DMS114 treated with DMSO at 0.1 percent for 48 hours (cell line): ENCODE data around the gene ALG11.

Experiments used
- DNase-seq: peaks from one replicate; lab custom pipeline; 2025; ENCODE audit not compliant: unreplicated experiment; lab: John Stamatoyannopoulos, UW

ALG11 gene

GRCh38 chr13:51997186-51997585, 15.0 kb upstream of the ALG11 start:
- DNase-seq = no peak

- no peak for DNase-seq
These were observed 14.4 kb upstream of the ALG11 start for GRCh38 chr13:51997641-51998330.

- DNase-seq = no peak
These were observed 13.3 kb upstream of the ALG11 start for GRCh38 chr13:51998723-51999509.

DNA sequence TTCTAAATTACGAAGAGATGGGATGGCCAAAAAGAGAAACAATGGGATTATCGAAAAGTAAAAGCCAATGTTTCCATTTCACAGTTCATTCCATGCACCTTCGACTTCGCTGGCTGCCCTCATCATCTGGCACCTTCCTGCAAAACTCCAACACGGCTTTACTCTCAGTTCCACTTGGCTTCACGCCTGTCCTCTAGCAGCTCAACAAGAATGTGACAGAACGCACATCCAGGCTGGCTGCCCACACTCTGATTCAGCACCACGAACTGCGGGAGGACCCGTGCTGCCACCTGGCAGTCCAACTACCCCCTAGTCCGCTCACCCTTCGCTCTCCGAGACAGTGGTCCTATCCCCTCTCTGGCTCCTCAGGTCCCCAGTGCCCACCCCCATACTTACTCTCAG, 12.7 kb upstream of the ALG11 start:
- DNase-seq = no peak

GRCh38 chr13:51999921-52000320, 12.3 kb upstream of the ALG11 start:
- DNase-seq = no peak

DNA sequence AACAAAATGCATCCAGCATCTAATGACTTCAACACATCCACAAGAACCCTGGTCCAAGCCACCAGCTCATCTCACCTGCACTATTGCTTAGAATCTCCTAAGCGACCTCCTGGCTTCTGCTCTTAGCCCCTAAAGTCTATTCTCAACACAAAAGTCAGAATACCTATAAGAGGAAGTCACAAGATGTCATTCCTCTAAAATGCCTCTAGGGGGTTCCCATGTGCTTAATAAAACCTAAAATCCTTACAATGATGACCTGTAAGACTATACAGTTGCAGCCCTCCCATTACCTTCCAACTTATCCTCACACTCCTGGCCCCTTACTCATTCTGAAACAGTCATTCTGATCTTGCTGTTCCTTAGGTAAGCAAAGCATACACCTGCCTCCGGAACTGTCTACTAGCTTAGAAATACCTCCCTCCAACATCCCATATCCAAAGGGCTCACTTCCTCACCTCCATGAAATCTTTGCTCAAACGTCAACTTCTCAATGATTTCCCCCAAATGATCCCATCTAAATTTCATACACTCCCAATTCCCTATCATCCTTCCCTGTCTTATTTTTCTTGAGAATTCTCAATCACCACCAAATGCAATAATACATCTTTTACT, 11.0 kb upstream of the ALG11 start:
- DNase-seq = peak; percentile 3

GRCh38 chr13:52002361-52002760, 9.8 kb upstream of the ALG11 start:
- DNase-seq = no peak

DNA sequence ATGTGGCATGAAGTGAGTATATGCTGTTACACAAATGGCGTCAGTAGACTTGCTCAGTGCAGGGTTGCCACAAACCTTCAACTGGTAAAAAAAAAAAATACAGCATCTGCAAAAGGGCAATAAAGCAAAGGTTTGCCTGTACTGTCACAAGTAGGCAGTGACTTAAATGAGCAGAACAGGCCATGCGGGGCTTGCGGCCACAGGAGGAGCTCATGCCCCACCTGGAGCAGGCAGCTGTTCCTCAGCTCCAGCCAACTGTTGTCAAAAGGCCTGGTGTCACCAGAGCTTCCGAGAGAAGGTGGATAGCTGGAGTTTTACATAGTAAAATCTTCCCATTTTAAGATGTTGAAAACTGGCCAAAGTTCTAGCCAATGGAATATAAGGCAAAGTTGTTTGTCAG, 8.7 kb upstream of the ALG11 start:
- no peak for DNase-seq

DNA sequence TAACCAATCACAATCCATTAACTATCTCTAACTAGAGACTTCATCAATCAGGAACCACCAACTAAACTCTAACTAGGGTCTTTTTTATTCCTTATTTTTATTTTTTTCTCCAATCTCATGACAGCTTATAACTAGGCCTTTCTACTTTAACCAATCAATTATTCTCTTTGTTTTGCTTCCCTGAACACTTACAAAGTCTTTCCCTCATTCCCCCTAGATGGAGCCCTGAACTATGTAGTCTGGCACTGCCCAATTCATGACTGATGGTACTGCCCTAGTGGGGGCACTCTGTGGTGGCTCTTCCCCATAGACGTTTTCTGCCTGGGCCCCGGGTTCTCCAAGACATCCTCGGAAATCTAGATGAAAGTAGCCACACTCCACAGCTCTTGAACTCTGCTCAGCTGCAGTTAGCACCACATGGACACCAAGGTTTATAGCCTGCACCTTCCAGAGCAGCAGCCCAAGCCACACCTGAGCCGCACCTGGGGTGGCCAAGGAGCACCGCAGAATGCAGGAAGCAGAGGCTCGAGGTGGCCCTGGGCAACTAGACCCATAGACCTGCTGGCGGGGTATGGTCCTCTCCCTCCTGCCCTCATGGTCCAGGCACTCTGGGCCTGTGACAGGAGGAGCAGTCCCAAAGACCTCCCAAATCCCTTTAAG, 7.6 kb upstream of the ALG11 start:
- DNase-seq = no peak

DNA sequence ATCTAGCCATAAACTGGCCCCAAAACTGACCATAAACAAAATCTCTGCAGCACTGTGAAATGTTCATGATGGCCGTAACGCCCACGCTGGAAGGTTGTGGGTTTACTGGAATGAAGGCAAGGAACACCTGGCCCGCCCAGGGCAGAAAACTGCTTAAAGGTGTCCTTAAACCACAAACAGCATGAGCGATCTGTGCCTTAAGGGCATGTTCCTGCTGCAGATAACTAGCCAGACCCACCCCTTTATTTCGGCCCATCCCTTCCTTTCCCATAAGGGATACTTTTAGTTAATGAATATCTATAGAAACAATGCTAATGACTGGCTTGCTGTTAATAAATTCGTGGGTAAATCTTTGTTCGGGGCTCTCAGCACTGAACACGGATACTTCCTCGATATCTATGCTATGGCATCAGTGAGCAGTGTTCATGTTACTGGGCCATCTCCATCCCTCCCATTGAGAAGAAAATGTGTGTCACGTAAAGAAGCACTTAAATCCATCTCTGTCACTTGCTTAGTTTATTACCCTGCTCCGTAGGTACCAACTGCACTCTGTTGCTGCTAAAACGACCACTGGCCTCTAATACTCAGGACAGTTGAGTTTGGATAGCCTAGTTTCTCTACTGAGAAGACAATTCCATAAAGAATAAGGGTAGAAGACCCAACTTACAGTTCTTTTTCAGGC, 6.2 kb upstream of the ALG11 start:
- no peak for DNase-seq

GRCh38 chr13:52006523-52007245, 5.5 kb upstream of the ALG11 start:
- DNase-seq = no peak

DNA sequence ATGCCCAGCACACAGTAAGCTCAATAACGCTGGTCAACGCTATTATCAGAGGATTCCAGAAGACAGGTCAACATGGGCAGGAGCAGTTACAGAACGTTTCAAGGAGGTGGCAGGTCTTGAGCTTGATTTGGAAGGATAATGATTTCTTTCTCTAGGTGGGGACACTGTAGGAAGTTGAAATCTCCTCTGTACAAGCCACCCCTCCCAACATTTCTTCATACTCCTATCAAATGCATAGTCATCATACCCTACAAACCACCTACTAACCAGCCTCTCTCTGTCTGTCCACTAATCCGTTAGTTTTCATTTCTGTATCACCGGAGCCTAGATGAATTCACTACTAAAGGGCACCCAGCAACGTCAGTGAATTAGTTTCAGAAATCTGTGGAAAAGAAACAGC, 2.3 kb upstream of the ALG11 start:
- no peak for DNase-seq

GRCh38 chr13:52010890-52011631, 1.1 kb upstream of the ALG11 start, which contains the start of gene ATP7B:
Gene ATP7B, minus strand, starts transcription at chr13:52011450. Its CDS starts 113 bp downstream, at chr13:52011337.
- no peak for DNase-seq

GRCh38 chr13:52012512-52012836, 276 bp downstream of the ALG11 start:
- no peak for DNase-seq

DNA sequence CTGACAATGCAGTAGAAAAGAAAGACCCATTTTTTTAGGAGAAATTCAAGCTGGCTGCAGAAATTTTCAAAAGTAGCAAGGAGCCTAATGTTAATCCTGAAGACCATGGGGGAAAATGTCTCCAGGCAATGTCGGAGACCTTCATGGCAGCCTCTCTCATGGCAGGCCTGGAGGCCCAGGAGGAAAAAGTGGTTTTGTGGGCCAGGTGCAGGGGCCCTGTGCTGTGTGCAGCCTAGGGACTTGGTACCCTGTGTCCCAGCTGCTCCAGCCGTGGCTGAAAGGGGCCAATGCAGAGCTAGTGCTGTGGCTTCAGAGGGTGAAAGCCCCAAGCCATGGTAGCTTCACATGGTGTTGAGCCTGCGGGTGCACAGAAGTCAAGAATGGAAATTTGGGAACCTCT, 4.1 kb downstream of the ALG11 start:
- no peak for DNase-seq

GRCh38 chr13:52020191-52020590, 8.0 kb downstream of the ALG11 start:
- DNase-seq = no peak

DNA sequence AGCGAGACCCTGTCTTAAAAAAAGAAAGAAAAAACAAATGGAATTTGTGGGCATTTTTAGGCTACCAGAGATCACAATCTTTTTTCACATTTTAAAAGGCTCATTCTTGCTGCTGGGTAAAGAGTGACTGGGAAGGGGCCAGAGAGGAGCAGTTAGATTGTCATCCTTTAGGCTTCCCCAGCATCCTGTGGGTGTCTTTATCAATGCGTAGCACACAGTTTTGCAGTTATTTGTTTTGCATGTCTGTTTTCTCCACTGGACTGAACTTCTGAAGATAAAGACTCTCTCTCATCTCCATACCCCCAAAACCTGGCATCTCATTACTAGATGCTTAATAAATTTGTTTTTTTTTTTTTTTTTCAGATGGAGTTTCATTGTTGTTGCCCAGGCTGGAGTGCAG, 10.2 kb downstream of the ALG11 start:
- DNase-seq = no peak

GRCh38 chr13:52024481-52024880, 12.3 kb downstream of the ALG11 start, which contains the start of gene UTP14C:
Gene UTP14C, plus strand, starts transcription at chr13:52024691. Its CDS starts 4,114 bp downstream, at chr13:52028805.
- DNase-seq = no peak

DNA sequence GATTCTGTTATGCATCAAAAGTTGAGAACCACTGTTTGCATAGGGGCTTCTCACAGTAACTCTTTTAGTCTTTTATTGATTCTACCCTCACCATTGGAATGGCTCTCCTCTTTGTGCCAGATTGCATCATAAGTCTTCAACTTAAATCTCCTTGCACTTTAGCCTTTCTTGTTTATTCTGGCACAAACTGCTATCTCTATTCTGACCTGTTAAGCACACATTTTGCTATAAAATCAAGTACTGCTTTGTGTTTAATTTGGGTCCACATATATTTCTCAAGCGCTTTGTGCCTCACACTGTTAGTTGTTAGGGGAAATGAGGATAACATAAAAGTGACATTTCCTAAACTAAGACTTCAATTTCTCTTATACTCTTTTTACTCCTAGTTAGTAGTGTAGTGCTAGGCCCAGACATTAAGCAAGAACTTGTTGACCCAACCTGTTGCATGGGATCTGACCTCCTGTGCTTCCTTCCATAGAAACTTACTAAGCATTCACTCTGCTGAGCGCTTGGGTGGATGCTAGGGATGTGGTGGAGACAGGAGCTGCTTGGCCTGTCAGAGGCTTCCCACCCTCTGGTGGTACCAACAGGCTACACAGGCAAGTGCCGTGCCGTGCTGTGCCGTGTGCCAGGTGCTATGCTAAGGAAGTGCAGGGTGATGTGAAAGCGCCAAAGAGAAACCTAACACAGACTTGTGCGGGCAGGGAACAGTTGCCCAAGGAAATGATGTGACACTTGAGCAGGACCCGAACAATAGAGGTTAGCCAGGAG, 13.5 kb downstream of the ALG11 start:
- DNase-seq = no peak
